Astrocyte of the cerebellum (primary cell): Measurements from ENCODE around the gene GNG12.
A peak's percentile ranks its signal among the peaks of the same experiment; 100 is the strongest.

Source experiments
- DNase-seq: peaks from one replicate; pipeline ENCODE4 v3.0.0-alpha.2; 2011; ENCODE audit warnings: low read depth
- H3K4me3 ChIP-seq: 2 replicates; pipeline ENCODE4 v1.5.1; 2011; ENCODE audit warnings: mild to moderate bottlenecking, low read depth, low read length, moderate library complexity
- CTCF ChIP-seq: IDR thresholded peaks from 2 replicates; pipeline ENCODE4 v1.5.1; 2012; ENCODE audit warnings: low read length, low read depth, moderate library complexity, mild to moderate bottlenecking; ENCODE audit errors: missing control alignments
- in situ Hi-C: cut with HindIII; loops from 2 replicates; pipeline ENCODE4 v1.10.0; 2017; ENCODE audit warnings: low sequenced_read_pairs

Gene GNG12

GRCh38 chr1:67715819-67716218 is 117.4 kb downstream of the GNG12 start:
- in situ Hi-C loops = no loop called here
- no peak for DNase-seq
- no peak overlapping the region for H3K4me3 ChIP-seq
- TF ChIP-seq CTCF = no peak

- in situ Hi-C loops = no loop called here
- no peak overlapping the region for H3K4me3 ChIP-seq
- peak; percentile 81 for DNase-seq
- no peak for TF ChIP-seq CTCF
These were observed 120.0 kb downstream of the GNG12 start for GRCh38 chr1:67713057-67713846.

- no peak for DNase-seq
- no peak for TF ChIP-seq CTCF
- in situ Hi-C loops = no loop called here
- no peak overlapping the region for H3K4me3 ChIP-seq
These were observed 121.4 kb downstream of the GNG12 start for GRCh38 chr1:67711855-67712212.

GRCh38 chr1:67711158-67711854 is 122.0 kb downstream of the GNG12 start:
- DNase-seq = no peak
- TF ChIP-seq CTCF = no peak
- H3K4me3 ChIP-seq = no peak overlapping the region
- in situ Hi-C loops = no loop called here

GRCh38 chr1:67710417-67710816 is 122.8 kb downstream of the GNG12 start:
- TF ChIP-seq CTCF = no peak
- in situ Hi-C loops = no loop called here
- no peak overlapping the region for H3K4me3 ChIP-seq
- no peak for DNase-seq

GRCh38 chr1:67708606-67709005 is 124.7 kb downstream of the GNG12 start:
- no peak for DNase-seq
- in situ Hi-C loops = no loop called here
- TF ChIP-seq CTCF = no peak
- no peak overlapping the region for H3K4me3 ChIP-seq
